Left cardiac atrium (tissue), 4 donors: ENCODE data around the gene ATP8A1. TPM values are rescaled to one million over a fixed set of nuclear protein-coding genes. Genes with fewer than 3 reads are reported as not detected.

Experiments used
- ATAC-seq, 2 donors: fragments of 200-7000 bp; cut with Tn5 transposase; one replicate each; pipeline ENCODE4 v1.9.1; 2020; ENCODE audit warnings: mild to moderate bottlenecking in 2 of 2, moderate library complexity in 2 of 2
- DNase-seq: peaks from one replicate; pipeline ENCODE4 v3.0.0-alpha.2; 2020
- intact Hi-C, 2 donors: fragments of 100-400 bp; cut with DNase I; formaldehyde crosslinking; loops; one replicate each; pipeline versions ENCODE4 v1.14.1 to v1.15.1; 2022 to 2023
- total RNA-seq, 2 donors: library from RNA; stranded (reverse); fragmentation: NEBNext Ultra II Directional; extraction: Animal tissue kit (Norgen Biotek cat#: 25700); gene quantifications; one replicate each; pipeline ENCODE4 v1.2.1, GENCODE V29; 2021
- donor health status: DM: no; HTN: yes; CAD: no.
- donor health status: DM: no; HTN: yes; CAD: no; lungs with severe emphysema.
- donor health status: DM: yes; HTN: yes; CAD: no.
- donor health status: Dilated cardiomyopathy.

ATP8A1 gene
- total RNA-seq, 2 donors from 2014 or later: 22.3 to 23.3 TPM

- DNase-seq (no peak), ATAC-seq (peak; percentile 39 to 58)
- intact Hi-C loops: loop anchor here (5.0 to 10.0 kb wide), 2 partner anchors 51 to 68 kb away; partner anchors contain the start of gene ATP8A1 (in 1 of the 2)
Measured at GRCh38 chr4:42603862-42604261, 53.0 kb downstream of the ATP8A1 start.

GRCh38 chr4:42600578-42600977 lies 56.3 kb downstream of the ATP8A1 start:
- intact Hi-C loops: loop anchor here (5.0 to 10.0 kb wide), 2 partner anchors 54 to 72 kb away; partner anchors contain the start of gene ATP8A1 (in 1 of the 2)
- ATAC-seq (no peak), DNase-seq (no peak)

DNA sequence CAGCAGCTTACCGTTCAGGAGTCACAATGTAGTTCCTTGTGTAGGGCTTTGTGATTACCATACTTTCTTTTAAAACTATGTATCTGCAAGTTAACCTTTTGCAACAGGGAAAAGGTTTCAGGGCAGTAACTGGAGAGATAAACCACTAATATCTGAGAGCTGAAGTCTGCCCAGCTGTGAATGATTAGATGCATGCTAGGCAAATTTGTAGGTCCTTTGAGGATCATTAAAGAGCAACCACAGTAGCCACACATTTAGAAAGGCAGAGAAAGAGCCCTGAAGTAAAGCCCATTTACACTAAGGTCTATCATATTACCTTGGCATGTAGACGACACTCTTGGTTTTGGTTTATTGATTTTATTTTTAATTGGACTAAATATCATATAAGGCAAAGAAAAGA lies 60.0 kb downstream of the ATP8A1 start:
- DNase-seq (no peak), ATAC-seq (no peak)
- intact Hi-C loops: no loop called here

DNA sequence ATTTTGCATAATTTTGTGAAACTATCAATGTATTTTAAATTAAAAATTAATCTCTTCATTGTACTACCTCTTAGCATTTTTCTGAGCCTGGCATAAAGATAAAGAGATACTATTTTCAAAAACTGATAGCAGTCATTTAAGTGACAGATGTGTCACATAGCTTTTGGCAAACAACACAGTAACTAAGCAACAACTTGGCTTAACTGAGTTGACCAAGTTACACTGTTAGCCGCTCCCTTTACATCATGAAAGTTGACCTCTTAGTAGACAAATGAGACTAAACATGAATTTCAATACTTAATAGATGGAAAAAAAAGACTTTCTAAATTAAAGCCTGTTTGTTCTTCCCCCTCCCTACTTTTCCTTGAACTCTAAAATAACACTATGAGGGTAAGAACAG lies 62.0 kb downstream of the ATP8A1 start:
- intact Hi-C loops: no loop called here
- DNase-seq (no peak), ATAC-seq (no peak)

DNA sequence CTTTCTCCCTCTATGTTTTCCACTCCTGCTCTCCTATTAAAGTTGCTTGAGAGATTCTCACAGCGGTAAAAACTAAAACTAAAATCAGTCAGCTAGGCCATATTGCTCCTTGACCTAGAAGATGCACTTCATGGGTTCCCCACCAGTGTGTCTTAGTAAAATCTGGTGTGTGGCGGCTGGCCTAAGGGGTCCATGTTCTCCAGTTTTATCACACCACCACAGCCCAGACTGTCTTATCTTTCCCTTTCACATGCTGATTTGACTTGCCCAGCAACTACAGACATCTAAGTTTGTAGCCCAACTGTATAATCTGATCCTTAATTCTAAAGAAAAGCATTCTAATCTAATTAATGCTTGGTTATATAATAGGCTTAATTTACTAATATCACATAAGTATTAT lies 68.0 kb downstream of the ATP8A1 start:
- intact Hi-C loops: no loop called here
- ATAC-seq (no peak), DNase-seq (no peak)

DNA sequence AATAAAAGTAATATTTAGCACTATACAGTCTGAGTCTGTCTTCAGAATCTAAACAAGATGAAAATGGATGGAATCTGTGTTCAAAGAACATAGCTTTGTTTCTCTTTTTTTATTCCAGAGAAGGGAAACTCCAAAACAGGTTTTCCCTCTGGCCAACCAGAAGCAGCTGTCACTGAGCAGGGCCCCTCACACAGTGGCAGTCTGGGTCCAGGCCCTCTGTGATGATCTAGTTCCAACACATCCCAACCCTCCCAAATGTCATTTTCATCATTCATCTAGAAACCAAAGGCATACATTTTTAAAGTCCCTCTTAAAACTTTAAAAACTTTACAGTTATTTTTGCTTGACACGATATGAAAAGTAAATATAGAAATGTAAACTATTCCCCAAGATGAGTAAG lies 70.1 kb downstream of the ATP8A1 start:
- ATAC-seq: no peak
- intact Hi-C loops: no loop called here
- DNase-seq: no peak

- intact Hi-C loops: no loop called here
- ATAC-seq (no peak), DNase-seq (no peak)
Measured at GRCh38 chr4:42579903-42580302, 77.0 kb downstream of the ATP8A1 start.

DNA sequence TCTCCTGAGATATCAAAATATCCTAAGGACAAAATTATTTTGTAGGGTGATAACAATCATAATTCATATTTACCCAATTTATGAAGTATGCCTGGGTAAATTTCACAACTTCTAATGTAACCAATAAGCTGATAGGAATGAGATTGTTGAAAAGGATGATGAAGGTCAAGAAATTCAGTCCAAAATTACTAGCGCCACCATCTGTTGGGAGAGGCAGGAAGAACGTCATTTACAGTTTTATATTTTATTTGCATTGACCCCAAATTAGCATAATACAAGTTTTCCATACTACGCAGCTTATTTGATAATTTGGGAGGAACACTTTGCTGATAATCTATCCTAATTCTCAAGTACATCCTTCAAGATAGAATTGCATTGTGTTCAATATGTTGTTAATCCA lies 78.7 kb downstream of the ATP8A1 start:
- DNase-seq: no peak
- intact Hi-C loops: no loop called here
- no peak for ATAC-seq

DNA sequence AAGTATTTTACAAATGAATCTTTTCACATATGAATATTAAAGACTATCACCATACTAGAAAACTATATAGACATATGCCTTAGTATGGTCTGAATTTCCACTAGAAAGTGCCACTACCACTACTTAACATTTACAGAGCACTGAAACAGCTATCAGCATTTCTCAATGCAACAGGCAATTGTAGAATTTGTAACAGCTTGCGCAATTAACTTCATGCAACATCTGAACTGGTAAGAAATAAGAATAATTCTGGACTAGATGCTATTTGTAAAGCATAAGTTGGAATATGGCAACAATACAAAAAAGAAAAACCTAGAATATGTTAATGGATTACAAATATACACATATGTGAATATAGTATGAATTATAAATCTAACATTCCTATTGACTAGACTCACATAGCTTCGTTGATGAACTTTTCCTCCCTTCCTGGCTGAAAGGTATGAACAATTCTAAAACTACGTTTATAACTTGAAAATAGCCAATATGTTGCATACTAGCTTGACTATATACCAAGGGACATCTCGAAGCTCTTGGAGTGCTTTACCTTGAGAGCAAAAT lies 82.0 kb downstream of the ATP8A1 start:
- ATAC-seq (no peak), DNase-seq (no peak)
- intact Hi-C loops: loop anchor here in 1 of 2 donors (5.0 kb wide), 1 partner anchor 82 kb away; the partner anchor contains the start of gene ATP8A1

DNA sequence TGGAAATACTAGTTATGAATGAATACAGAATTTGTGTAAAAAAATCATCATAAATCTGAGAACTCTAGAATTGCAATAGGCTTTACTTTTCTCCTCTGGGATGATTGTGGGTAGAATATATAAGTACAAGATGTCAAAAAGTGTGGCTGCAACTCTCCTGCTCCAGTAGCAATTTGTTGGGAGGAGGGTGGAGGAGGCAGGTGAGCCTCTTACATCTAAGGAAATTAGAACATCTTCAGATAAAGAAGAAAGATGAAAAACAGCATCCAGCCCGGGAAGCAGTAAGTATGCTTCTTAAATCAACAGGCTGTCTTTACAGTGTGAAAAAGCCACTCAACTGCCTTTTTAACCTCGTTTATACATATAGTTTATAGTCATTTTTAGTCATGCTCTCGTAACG lies 83.7 kb downstream of the ATP8A1 start:
- DNase-seq (no peak), ATAC-seq (no peak)
- intact Hi-C loops: loop anchor here in 1 of 2 donors (5.0 kb wide), 1 partner anchor 84 kb away; the partner anchor contains the start of gene ATP8A1

DNA sequence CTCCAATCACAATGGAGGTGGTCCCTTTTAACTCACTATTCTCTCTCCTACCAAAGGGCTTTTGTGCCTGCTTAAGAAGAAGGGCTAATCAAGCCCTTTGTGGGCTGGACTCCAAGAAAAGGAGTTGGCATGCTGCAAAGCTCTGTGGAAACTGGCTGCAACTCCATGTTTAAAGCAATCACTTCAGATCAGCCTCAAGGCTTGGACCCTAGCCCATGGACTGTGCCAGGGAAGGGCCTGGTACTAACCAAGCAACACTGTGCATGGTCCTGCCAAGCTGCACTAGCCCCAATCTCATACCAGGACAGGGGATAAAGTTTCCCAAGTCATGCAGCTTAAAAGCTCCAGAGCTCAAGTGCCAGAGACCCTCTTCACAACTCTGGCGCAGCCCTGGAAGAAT lies 86.7 kb downstream of the ATP8A1 start:
- peak; percentile 69 for DNase-seq
- peak; percentile 97 to 98 for ATAC-seq
- intact Hi-C loops: loop anchor here in 1 of 2 donors (5.0 kb wide), 1 partner anchor 87 kb away; the partner anchor contains the start of gene ATP8A1

DNA sequence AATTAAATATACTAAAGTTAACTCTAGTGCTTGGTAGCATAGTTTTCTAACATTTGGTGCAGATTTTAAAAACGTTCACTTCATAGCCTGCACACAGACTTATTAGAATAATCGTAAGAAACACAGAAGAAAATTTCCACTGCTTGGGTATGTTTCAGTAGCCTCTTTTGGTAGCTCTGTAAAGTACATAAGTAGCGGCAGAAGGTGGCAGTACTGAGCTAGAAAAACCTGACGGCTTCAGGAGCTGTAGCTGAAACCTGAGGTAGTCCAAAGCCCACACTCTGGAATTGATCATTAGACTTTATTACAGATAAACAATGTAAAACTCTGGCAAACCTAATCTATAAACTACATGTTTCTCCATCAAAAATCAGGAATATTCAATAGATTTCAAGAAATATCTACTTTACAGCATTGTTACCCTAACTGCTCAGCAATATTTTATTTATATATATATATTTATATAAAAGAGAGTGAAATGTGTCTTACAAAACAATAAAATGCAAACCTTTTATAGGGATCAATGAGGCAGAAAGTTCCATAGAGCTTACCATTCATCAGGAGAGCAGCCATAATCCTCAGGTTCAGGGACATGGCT lies 88.2 kb downstream of the ATP8A1 start:
- intact Hi-C loops: loop anchor here (1.0 to 10.0 kb wide), 3 partner anchors 182 to 296 kb away; no protein-coding TSS in a partner anchor
- ATAC-seq (peak; percentile 75 to 82), DNase-seq (peak; percentile 68)

DNA sequence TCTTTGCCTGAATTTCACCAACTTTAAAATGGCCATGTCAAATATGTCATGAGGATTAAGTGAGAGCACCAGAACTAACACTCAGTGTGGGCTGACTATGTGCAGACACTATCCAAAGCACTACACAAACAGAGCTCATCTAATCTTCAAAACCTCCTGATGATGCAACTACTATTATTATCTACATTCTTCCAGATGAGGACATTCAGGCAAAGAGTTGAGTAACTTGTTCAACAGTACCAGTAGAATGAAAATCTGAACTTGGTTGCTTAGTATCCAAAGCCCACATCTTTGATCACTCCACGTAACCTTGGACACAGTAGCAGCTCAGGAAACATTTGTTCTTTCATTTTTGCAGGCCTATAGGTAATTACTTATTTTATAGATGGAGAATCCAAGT lies 90.1 kb downstream of the ATP8A1 start:
- intact Hi-C loops: loop anchor here (2.0 to 10.0 kb wide), 3 partner anchors 185 to 300 kb away; no protein-coding TSS in a partner anchor
- ATAC-seq (no peak), DNase-seq (no peak)

DNA sequence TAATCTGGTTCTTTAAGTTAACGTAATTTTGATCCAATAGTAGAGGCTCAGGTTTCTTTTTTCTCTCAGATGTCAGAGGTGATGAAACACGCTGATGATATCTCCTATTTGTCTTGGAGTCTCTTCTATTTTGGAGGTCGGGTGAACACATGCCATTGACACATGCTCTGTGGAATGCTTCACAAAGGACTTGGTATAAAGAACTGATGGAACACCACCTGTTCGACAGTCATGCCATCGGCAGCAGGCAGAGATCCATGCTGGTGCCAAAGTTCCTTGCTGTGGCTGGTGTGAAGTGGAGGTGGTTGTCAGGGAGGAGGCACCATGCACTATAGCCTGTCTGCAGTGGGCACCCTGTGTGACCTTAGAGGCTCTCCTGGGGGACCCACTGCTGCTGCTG lies 94.9 kb downstream of the ATP8A1 start:
- ATAC-seq (no peak), DNase-seq (no peak)
- intact Hi-C loops: loop anchor here in 1 of 2 donors (10.0 kb wide), 1 partner anchor 303 kb away; no protein-coding TSS in a partner anchor

- intact Hi-C loops: loop anchor here in 1 of 2 donors (10.0 kb wide), 1 partner anchor 304 kb away; no protein-coding TSS in a partner anchor
- no peak for ATAC-seq
- no peak for DNase-seq
Measured at GRCh38 chr4:42561031-42561430, 95.9 kb downstream of the ATP8A1 start.

DNA sequence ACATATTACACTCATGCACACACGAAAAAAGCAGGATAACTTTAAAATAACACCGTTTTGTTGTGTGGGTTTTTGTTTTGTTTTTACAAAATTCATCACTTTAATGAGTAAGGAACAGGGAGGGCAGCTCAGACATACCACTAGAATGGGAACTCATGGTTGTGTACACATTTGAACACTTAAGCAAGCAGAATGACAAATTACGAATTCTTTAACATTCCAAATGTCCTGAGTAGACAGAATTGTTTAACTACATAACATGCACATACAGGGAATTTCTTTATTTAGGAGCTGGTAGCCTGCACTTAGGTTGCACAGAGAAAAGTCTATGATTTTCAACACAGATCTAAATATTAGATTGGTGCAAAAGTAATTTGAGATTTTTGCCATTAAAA lies 96.4 kb downstream of the ATP8A1 start:
- intact Hi-C loops: loop anchor here in 1 of 2 donors (10.0 kb wide), 1 partner anchor 304 kb away; no protein-coding TSS in a partner anchor
- DNase-seq (no peak), ATAC-seq (no peak)

GRCh38 chr4:42558156-42558555 lies 98.7 kb downstream of the ATP8A1 start:
- intact Hi-C loops: no loop called here
- no peak for DNase-seq
- no peak for ATAC-seq

- DNase-seq (no peak), ATAC-seq (no peak)
- intact Hi-C loops: no loop called here
Measured at GRCh38 chr4:42555828-42556227, 101.1 kb downstream of the ATP8A1 start.

- intact Hi-C loops: no loop called here
- ATAC-seq: peak in 1 of 2 donors; percentile 75
- DNase-seq: no peak
Measured at GRCh38 chr4:42554072-42554471, 102.8 kb downstream of the ATP8A1 start.

- no peak for ATAC-seq
- DNase-seq: no peak
- intact Hi-C loops: no loop called here
Measured at GRCh38 chr4:42549896-42550295, 107.0 kb downstream of the ATP8A1 start.

DNA sequence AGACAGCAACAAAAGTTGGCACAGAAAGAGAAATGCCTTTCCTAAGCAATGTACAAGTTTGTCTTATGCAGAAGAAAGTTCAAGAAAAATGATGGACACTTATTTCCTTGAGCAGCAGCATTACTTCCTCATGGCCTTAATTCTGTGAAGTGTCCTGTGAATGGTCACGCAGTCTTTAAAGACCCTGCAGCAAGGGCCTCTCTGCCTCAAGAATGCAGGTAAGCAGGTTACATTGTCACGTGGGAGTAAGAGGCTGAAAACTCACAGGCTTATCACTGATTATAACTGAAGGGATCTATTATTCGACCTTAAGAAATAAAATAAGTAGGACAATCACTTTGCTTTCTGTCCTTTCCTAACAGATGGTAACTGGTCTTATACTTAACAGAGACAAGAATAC lies 109.1 kb downstream of the ATP8A1 start:
- intact Hi-C loops: no loop called here
- DNase-seq: no peak
- no peak for ATAC-seq
